IPS DF 19.7 (cell line): ENCODE results near the gene DHX57.

Source experiments
- DNase-seq: peaks from one replicate; pipeline ENCODE4 v3.0.0-alpha.2; 2013; ENCODE audit warnings: low read depth, low spot score

Gene DHX57, protein sequence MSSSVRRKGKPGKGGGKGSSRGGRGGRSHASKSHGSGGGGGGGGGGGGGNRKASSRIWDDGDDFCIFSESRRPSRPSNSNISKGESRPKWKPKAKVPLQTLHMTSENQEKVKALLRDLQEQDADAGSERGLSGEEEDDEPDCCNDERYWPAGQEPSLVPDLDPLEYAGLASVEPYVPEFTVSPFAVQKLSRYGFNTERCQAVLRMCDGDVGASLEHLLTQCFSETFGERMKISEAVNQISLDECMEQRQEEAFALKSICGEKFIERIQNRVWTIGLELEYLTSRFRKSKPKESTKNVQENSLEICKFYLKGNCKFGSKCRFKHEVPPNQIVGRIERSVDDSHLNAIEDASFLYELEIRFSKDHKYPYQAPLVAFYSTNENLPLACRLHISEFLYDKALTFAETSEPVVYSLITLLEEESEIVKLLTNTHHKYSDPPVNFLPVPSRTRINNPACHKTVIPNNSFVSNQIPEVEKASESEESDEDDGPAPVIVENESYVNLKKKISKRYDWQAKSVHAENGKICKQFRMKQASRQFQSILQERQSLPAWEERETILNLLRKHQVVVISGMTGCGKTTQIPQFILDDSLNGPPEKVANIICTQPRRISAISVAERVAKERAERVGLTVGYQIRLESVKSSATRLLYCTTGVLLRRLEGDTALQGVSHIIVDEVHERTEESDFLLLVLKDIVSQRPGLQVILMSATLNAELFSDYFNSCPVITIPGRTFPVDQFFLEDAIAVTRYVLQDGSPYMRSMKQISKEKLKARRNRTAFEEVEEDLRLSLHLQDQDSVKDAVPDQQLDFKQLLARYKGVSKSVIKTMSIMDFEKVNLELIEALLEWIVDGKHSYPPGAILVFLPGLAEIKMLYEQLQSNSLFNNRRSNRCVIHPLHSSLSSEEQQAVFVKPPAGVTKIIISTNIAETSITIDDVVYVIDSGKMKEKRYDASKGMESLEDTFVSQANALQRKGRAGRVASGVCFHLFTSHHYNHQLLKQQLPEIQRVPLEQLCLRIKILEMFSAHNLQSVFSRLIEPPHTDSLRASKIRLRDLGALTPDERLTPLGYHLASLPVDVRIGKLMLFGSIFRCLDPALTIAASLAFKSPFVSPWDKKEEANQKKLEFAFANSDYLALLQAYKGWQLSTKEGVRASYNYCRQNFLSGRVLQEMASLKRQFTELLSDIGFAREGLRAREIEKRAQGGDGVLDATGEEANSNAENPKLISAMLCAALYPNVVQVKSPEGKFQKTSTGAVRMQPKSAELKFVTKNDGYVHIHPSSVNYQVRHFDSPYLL (N-terminal part only)

DNA sequence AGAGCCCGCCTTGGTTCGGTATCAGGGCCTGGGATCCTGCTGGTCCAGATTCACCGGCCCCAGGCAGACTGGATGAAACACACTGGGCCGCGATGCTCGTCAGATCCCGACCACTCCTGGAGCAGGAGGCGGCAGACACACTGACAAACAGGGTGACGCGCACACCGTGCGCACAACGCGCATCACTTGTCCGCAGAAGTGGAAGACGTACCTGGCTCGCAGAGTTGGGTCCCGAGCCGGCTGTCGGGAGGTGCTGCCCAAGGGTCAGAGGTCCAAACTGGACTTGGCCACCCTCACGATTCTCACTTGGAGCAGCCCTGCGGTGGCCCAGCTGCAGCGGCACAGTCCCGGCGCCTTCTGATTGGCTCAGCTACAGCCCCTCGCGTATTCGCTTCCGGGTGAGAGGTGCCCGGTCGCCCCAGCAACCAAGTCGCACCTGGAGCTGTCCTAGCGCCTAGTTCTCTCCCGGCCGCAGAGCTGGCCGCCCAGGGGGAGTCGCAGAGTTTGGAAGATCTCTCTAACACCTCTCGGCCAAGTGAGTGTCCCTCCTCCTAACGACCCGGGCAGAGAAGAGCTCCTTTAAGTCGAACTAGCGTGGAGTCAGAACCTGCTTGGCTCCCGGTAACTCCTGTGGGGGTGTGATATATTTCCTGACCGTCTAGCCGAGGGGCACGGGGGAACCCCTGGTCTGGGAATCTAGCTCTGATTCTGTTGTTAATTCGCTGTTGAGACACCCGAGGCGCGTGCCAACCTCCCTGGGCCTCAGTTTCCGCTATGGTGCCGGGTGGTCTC lies at the start of gene DHX57, which contains the start of gene MORN2:
Gene DHX57, minus strand, starts transcription at position 359 of the 792 bp plus-strand sequence. CDS start 7,529 bp downstream, outside the sequence.
Gene MORN2, plus strand, starts transcription at position 401 of the 792 bp plus-strand sequence.
- DNase-seq = peak; percentile 59

DNA sequence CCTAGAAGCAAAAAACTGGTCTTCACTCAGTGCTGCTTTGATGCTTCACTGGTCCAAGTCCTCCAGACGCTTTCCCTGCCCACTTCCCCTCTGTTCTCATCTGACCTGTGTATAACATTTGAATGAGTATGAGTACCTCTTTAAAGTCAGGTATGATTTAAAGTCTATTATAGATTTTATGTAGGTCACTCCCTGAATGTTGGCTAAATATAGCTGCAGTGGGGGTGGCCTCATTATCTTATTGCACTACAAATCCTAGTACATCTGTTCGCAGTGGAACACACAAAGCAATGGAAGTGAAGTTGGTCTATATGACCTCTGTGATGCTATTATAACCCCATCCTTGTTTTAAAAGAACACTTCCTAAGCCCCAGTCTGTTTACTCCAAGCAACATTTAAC lies 47.2 kb upstream of the DHX57 start:
- DNase-seq = no peak

DNA sequence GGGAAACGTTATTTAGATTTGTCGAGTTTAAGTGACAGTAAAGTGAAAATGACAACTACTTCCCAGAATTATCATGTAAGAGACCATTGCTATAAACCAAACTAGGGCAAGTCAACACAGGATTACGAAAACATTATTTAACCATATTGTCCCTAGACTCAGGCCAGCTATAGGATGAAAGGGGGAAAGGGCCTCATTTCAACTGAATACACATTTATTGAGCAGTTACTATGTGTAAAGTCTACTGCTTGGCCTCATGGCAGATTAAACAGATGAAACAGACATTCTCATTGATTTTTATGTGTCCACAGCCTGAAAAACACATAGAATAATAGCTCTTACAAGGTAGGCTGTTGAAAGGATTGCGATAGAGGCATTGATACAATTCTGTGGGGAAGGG lies 46.7 kb upstream of the DHX57 start:
- no peak for DNase-seq

DNA sequence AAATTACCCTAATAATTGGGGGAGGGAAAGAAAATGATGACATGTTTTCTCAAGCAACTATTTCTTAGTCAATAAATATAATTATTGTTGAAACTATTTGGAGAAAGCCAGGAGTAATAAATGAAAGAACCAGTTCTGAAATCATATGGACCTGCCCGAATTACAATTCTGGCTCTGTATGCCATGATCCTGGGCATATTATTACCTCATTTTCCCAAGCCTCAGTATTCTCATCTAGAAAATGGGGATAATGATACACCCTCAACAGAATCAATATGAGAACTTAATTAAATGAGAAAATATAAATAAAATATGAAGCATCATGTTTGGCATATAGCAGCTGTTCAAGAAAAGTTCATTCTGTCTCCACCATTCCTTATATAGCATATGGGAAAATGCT lies 36.9 kb upstream of the DHX57 start:
- DNase-seq = no peak

DNA sequence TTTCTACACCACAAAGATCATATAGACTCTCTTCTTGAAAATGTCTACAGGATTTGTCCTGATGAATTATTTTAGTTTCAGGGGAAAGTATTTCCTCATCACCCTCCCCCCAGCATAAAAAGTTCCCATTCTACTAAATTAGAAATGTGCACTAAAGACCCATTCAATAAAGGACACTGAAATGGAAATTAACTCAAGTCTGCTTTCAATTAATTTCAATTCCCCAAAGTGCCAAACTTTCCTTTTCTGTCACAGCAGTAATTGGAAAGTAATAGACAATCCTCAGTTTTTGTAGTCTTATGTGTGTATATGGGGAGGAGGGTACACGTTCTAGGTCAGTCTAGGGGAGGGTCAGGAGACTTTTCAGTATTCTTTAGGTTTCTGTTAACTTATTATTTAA lies 35.5 kb upstream of the DHX57 start:
- DNase-seq = no peak

DNA sequence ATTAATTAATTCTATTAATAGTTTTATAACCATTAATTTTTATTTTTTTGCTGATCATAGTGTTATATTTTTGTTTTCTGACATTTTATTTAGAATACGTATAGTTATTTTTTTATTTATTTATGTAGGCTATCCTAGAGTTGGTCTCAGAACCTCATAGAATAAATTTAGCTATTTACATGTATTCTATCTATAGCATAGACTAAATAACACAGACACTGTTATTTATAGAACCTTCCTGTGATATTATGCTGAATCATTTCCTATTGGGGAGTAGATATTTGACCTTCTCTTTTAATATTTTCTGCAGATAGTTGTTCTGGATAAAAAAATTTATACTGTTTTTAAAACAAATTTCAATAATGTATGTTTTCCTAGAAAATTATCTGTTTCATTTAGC lies 34.1 kb upstream of the DHX57 start:
- no peak for DNase-seq

DNA sequence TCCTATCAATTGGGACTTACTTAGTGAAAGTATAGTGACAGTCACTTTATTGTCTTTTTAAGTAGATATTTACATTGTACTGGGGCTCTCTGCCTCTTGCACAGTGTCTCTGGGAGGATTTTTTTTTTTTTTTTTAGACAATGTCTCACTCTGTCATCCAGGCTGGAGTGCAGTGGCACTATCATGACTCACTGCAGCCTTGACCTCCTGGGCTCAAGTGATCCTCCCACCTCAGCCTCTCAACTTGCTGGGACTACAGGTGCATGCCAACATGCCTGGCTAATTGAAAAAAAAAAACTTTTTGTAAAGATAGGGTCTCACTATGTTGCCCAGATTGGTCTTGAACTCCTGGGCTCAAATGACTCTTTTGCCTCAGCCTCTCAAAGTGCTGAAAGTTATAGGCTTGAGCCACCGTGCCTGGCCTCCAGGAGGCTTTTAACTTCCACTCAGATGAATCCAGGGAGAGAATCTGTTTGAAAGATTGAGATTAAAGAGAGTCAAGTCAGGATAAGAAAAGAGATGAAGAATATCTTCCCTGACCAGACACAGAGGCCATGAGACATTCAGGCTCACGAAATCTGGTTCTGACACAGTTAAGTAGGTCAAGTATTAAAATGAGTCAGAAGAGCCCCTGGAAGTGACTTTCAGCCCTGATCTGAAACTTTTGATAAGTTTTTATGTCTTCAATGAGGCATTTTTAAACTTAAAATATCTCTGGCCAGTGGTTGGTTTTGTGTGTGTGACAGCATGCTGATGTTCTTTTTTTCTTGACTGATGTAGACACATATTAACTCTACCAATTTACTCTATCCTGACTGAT lies 32.2 kb upstream of the DHX57 start:
- DNase-seq = no peak

DNA sequence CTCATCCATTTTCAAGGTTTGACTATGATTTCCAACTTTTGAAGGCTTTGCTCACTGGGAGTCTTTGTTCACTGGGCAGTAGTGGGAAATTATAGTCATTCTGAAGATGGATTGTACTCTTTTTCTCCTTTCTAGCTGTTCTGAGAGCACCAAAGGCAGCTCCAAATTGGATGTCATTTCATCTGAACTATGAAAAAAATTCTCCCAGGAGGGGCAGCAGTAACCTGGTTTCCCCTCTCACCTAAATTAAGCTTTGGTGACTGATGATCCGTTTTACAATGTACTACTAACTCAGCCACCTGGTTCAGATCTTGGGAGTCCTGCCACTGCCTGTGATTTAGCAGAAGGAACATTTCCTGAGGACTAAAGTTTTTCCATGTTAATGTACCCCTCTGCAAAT lies 31.5 kb upstream of the DHX57 start:
- no peak for DNase-seq

DNA sequence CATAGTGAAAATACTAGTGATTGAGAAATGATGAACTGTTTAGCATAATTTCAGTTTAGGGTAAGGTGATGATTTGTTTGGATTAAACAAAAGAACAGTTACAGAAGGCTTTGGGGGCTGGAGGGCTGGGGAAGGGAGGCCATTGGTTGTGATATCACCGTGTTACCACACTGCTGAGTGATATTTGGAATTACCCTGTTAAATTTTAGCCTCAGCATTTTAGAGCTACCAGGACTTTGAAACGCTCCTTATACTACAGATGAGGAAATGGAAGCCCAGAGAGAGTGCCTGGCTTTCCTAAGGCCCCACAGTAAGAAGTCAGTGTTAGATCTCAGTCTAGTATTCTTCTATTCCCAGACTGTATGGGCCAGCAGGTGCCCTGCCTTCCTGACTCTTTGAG lies 29.5 kb upstream of the DHX57 start:
- no peak for DNase-seq

DNA sequence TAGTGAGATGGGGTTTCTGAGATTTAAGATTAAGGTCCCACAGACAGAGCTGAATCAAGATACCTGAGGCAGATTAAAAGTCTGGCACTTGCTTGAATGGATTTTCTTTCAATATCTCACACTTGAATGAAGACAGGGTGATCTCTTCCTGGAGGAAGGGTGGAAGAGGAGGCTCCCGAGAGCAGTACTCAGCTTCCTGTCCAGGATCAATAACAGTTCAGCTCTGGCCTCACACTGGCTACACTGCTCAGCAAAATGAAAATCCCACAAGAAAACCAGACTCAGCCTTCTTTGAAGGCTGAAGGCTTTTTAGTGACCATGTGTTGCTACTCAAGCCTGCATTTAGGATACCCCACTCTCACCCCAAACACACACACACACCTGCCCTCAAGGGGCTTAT lies 25.0 kb upstream of the DHX57 start:
- DNase-seq = no peak

DNA sequence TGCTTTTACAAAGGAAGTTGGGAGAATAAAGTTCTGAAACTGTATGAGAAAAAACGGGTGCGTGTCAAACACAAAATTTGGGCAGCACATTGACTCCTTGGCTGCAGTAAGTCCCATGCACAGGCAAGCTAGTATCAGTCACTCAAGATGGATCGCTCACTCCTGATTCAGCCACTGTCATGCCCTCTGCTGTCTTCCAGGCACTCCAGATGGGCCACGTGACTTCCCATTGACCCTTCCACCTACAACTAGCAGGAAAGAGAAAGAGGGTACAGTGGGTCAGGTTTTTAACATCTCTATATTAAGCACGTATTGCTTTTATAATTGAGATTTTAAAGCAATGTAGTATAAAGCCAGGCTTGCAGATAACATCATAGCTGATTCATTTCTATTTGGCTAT lies 22.5 kb upstream of the DHX57 start:
- DNase-seq = no peak

DNA sequence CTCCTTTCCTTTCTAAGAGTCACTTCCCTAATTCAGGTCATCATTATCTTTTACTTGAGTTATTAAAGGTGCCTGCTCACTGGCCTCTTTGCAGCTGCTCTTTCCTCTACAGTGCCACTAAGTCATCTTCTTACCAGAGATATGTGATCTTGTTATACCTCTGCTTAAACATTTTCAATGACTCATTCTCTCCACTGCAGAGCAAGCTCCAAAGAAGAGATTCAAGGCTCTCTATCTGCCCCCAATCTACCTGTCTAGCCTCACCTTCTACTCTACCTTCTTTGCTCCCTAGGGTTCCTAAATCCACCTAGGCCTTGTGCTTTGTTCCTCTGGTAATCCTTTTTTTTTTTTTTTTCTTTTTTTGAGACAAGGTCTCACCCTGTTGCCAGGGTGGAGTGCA lies 17.1 kb upstream of the DHX57 start:
- DNase-seq = no peak

DNA sequence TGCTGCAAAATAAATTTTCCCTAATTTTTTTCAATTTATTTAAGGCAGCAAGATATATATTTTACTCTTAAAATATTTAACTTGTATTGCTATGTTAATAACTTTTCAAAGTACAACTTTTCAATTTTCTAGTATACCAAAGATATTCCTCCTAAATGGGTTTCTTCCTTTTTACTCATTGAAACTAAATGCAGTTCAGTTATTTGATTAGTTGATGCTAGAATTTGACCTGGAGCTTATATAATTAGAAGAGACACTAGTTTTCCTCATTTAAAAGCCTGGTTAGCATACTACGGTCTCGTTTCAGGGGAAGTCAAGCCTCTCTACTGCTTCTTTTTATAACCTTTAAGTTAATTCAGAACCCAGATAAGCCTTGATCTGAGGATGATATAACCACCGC lies 13.8 kb upstream of the DHX57 start, which contains the start of gene ARHGEF33:
Gene ARHGEF33, plus strand, starts transcription at position 301 of the 400 bp plus-strand sequence. CDS start 29,573 bp downstream, outside the sequence.
- DNase-seq = no peak

DNA sequence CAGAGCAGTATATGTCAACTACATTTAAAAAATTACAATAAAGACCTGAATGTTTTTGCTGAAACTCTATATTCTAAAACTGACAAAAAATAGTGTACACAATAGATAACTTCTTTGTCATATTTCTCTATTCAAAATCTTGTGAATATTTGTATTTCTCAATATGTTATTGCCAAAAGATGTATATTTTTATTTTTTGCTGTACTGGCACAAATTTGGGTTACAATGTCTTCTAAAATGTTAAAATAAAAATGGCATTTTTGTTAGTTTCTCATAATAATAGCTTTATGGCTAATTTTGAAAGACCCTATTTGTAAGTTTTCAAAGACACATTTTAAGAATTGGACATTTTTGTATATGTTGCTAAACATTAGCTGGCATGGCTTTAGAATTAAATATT lies 13.3 kb upstream of the DHX57 start:
- DNase-seq = no peak

DNA sequence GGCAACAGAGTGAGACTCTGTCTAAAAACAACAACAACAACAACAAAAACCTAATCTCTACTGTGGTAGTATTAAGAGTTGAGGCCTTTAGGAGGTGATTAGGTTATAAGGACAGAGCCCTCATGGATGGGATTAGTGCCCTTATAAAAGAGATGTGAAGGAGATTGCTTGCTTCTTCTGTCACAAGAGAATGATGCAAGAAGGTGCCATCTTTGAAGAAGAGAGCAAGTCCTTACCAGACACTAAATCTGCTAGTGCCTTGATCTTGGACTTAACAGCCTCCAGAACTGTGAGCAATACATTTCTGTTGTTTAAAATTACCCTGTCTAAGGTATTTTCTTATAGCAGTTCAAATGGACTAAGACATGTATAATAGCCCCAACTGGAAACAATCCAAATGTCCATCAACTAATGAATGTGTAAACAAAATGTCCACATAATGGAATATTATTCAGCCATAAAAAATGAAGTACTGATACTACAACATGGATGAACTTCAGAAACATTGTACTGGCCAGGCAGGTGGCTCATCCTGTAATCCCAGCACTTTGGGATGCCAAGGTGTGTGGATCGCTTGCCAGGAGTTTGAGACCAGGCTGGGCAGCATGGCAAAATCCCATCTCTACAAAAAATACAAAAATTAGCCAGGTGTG lies 12.3 kb upstream of the DHX57 start:
- DNase-seq = no peak

DNA sequence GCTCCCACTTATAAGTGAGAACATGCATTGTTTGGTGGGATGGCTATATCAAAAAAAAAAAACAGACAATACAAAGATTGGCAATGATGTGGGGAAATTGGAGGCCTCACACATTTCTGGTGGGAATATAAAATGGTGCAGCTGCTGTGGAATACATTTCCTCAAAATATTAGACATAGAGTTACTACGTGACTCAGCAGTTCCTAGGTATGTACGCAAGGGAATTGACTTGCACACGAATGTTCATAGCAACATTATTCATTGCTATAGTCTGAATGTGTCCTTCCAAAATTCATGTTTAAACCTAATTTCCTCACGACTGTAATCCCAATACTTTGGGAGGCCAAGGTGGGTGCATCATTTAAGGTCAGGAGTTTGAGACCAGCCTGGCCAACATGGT lies 11.6 kb upstream of the DHX57 start:
- no peak for DNase-seq

DNA sequence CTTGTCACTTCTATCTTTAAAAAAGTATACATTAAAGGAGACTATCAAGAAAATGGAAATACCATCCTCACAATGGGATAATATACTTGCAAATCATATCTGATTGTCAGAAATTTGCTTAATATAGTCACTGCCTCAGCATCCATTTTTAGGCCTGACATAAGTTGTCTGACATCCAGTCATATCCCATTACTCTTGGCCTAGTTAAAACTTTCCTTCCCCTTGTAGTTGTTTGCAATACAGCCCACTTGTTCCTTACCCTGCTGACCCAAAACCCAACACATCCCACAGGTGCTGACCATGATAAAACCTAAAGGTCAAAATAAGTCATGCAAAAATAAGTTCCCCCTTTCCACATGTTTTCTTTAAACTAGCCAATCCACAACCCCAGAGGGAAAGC lies 10.3 kb upstream of the DHX57 start:
- DNase-seq = no peak

DNA sequence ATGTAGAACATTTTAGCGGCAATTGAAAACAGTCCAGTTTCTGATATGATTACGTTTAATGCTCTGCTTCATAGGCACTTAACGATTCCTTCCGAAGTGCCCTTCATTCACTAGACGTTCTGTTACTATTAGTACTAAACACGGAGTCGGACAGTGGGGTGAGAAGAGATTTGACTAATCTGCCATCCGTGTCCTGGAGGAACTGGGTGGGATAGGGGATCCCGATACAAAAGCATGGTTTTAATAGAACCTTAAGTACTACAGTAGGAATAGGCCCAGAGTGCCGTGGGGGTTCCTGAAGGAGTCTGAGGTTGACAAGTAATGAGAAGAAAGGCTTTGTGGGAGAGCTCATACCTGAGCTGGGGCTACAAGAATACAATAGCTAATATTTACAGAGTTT lies 673 bp upstream of the DHX57 start:
- DNase-seq = no peak

DNA sequence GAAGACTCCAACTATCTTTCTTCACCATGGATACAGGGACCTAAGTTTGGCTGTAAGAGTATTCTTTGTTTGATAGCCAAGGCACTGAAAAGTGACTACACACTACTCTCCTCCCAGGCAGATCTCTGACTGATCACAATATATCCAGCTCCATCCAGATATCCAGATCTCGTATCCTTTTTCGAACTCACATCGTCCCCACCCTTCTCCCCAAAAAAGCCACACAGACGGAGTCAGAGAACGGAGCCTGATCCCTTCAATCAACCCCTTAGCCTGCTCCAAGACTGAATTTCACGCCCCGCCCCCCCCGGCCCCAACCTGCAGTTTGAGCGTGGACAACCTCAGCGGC lies 533 bp downstream of the DHX57 start:
- no peak for DNase-seq

DNA sequence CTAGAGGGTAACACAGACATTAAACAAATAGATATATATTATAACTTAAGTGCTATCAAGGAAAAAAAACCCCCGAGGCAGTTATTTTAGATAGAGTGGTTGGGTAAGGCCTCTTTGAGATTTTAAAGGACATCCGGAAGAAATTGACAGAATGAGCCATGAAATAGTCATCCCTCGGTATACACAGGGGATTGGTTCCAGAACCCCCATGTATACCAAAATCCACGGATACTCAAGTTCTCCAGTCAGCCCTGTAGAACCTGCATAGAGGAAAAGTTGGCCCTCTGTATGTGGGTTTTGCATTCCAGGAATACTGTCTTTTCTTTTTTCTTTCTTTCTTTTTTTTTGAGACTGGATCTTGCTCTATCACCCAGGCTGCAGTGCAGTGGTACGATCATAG lies 2.0 kb downstream of the DHX57 start:
- no peak for DNase-seq
